Spleen (tissue), 11 donors: ENCODE measurements around the gene ARPIN. TPM values are rescaled to one million over a fixed set of nuclear protein-coding genes. Genes with fewer than 3 reads are reported as not detected.
"Not testable (repeated sequence)": the region's sequence is repeated elsewhere in the genome, so short reads cannot be mapped to it uniquely, and the experiment has no call there.

Source experiments
- DNase-seq: peaks from one replicate; pipeline ENCODE4 v3.0.0-alpha.2; 2020
- H3K27ac ChIP-seq, 8 donors: fragments of 200-600 bp; sonication (generic) in 7 of 8; 1 replicate in 4 of 8; 2 replicates in 4 of 8; pipeline versions ENCODE4 v1.5.0 to v1.8.0; 2016 to 2021; ENCODE audit warnings: inconsistent platforms in 4 of 8, mild to moderate bottlenecking in 4 of 8, moderate library complexity in 1 of 8
- H3K27me3 ChIP-seq, 7 donors: fragments of 200-600 bp; sonication (generic) in 6 of 7; replicated peaks in 1 of 7; 1 replicate in 4 of 7; 2 replicates in 3 of 7; pipeline versions ENCODE4 v1.5.0 to v1.8.0; 2016 to 2021; ENCODE audit warnings: inconsistent platforms in 3 of 7, mild to moderate bottlenecking in 1 of 7
- H3K36me3 ChIP-seq, 6 donors: fragments of 200-600 bp; sonication (generic) in 5 of 6; 1 replicate in 4 of 6; 2 replicates in 2 of 6; pipeline versions ENCODE4 v1.5.0 to v1.8.0; 2016 to 2021; ENCODE audit warnings: inconsistent platforms in 2 of 6
- H3K4me1 ChIP-seq, 6 donors: fragments of 200-600 bp; sonication (generic) in 5 of 6; 1 replicate in 3 of 6; 2 replicates in 3 of 6; pipeline versions ENCODE4 v1.5.0 to v1.8.0; 2016 to 2021; ENCODE audit warnings: inconsistent platforms in 3 of 6
- H3K4me3 ChIP-seq, 8 donors: fragments of 200-600 bp; sonication (generic) in 7 of 8; 1 replicate in 4 of 8; 2 replicates in 4 of 8; pipeline versions ENCODE4 v1.5.0 to v1.8.0; 2016 to 2021; ENCODE audit warnings: inconsistent platforms in 4 of 8, mild to moderate bottlenecking in 4 of 8, moderate library complexity in 2 of 8
- H3K9me3 ChIP-seq, 8 donors: fragments of 200-600 bp; sonication (generic) in 7 of 8; 1 replicate in 4 of 8; 2 replicates in 4 of 8; pipeline versions ENCODE4 v1.5.0 to v1.8.0; 2016 to 2021; ENCODE audit warnings: inconsistent platforms in 4 of 8
- POLR2A ChIP-seq, 3 donors: fragments of 450-650 bp; IDR thresholded peaks; one replicate each; pipeline ENCODE4 v1.5.1; 2017; ENCODE audit warnings: antibody characterized with exemption in 3 of 3, mild to moderate bottlenecking in 1 of 3
- POLR2AphosphoS5 ChIP-seq, 3 donors: sonication (generic); formaldehyde crosslinking; IDR thresholded peaks; one replicate each; pipeline ENCODE4 v1.5.1; 2017; ENCODE audit warnings: antibody characterized with exemption in 3 of 3
- WGBS, 5 donors: extraction: QIAGEN DNeasy Blood & Tissue Kit in 3 of 5; methylation state at CpG; one replicate each; pipeline versions ENCODE4 v1.1.5 to v1.1.7; 2013 to 2018; 5-methylcytosine and 5-hydroxymethylcytosine counted together
- intact Hi-C: fragments of 100-400 bp; cut with DNase I; formaldehyde crosslinking; loops from one replicate; pipeline ENCODE4 v1.15.0; 2023; ENCODE audit warnings: low total_unique reads
- polyA plus RNA-seq, 3 donors: library from polyadenylated mRNA; stranded (reverse); fragments of 200-250 nt; gene quantifications; one replicate each; pipeline ENCODE4 v1.2.1, GENCODE V29; 2013
- total RNA-seq, 7 donors: library from RNA; depleted of rRNA in 3 of 7; stranded (reverse); fragments of >200 nt in 3 of 7; fragmentation: NEBNext Ultra II Directional in 4 of 7; extraction: Animal tissue kit (Norgen Biotek cat#: 25700) in 4 of 7; gene quantifications; one replicate each; pipeline versions ENCODE4 v1.1.0 to v1.2.1, GENCODE V29; 2016 to 2021
- TF ChIP-seq, protein P1 (sequence below), 11 experiments: fragments of 200-600 bp in 7 of 11; fragments of 450-650 bp in 4 of 11; sonication (generic) in 4 of 11; IDR thresholded peaks in 8 of 11; conservative IDR thresholded peaks in 3 of 11; 1 replicate in 7 of 11; 2 replicates in 4 of 11; pipeline versions ENCODE4 v1.4.0 to v1.8.0; 2016 to 2021; ENCODE audit warnings: antibody characterized with exemption in 11 of 11, inconsistent platforms in 4 of 11, mild to moderate bottlenecking in 1 of 11
- donor health status: healthy with polysubstance abuse.
- donor health status: DM: no; HTN: no; CAD: no; lungs with moderate emphysema.
- donor health status: DM: no; HTN: no; CAD: no.
- donor health status: Bipolar disorder and iron deficiency.
- donor health status: healthy.
- donor health status: DM: no; HTN: no; CAD: no.
- donor health status: DM: yes; HTN: yes; CAD: no.

The ARPIN gene
- total and polyA plus RNA-seq, 10 donors = 2.7 to 23.1 (median 12.0) TPM

DNA sequence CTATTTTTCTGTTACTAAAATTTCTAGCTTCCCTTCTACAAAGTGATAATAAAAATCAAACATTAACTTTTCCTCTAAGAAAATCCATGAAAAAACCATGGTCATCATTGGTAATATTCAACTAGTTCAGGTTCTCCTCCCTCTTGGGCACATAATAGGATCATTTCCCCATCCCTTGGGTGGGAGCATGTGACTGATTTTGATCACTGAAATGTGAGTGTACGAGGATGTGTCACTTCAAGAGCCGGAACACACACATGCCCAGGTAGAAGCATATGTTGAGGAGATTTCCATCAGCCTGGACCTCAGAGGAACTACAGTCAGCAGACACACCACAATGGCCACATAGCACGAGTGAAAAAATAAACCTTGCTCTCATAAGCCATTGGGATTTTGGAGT lies 55.1 kb downstream of the ARPIN start:
- Histone ChIP-seq H3K36me3 (peaks cover 0 to 69% (median 21%) of the 10 kb centered on the region in 6 donors), H3K27ac (no peak overlapping the region), H3K27me3 (no peaks in the 10 kb centered on the region), H3K4me3 (no peak overlapping the region), H3K4me1 (peaks cover 0 to 25% (median 2%) of the 10 kb centered on the region in 6 donors), H3K9me3 (no peaks in the 10 kb centered on the region)
- TF ChIP-seq POLR2A (IDR thresholded peaks at IDR 0.05) = no peak
- TF ChIP-seq POLR2AphosphoS5 (IDR thresholded peaks at IDR 0.05) = no peak
- TF ChIP-seq, protein P1, sequence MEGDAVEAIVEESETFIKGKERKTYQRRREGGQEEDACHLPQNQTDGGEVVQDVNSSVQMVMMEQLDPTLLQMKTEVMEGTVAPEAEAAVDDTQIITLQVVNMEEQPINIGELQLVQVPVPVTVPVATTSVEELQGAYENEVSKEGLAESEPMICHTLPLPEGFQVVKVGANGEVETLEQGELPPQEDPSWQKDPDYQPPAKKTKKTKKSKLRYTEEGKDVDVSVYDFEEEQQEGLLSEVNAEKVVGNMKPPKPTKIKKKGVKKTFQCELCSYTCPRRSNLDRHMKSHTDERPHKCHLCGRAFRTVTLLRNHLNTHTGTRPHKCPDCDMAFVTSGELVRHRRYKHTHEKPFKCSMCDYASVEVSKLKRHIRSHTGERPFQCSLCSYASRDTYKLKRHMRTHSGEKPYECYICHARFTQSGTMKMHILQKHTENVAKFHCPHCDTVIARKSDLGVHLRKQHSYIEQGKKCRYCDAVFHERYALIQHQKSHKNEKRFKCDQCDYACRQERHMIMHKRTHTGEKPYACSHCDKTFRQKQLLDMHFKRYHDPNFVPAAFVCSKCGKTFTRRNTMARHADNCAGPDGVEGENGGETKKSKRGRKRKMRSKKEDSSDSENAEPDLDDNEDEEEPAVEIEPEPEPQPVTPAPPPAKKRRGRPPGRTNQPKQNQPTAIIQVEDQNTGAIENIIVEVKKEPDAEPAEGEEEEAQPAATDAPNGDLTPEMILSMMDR (IDR thresholded peaks at IDR 0.05 in 8 of 11, conservative IDR thresholded peaks at IDR 0.05 in 3 of 11) = no peak
- intact Hi-C loops = no loop called here
- DNase-seq = no peak
- 88 to 93% (median 91%) methylated on average over 3 of the region's 3 CpGs for WGBS, 5 donors

DNA sequence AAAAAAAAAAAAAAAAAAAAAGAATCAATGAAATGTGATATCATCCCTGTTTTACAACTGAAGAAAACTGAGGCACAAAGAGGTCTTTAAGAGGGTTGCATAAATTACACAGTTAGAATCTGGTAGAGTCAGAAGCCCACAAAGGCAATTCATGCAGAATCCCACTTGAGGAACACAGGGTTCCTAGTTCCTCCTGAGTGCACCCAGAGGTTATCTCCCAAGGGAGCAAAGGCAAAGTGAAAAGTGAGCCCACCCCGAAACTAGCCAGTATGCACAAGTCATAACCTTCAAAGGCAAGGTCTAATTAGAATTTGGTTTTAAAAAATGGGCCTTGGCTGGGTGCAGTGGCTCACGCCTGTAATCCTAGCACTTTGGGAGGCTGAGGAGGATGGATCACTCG lies 56.8 kb downstream of the ARPIN start:
- no peak for DNase-seq
- Histone ChIP-seq H3K27ac (no peak overlapping the region), H3K4me3 (no peak overlapping the region), H3K4me1 (peaks cover 0 to 30% (median 15%) of the 10 kb centered on the region in 6 donors), H3K27me3 (no peaks in the 10 kb centered on the region), H3K9me3 (no peaks in the 10 kb centered on the region), H3K36me3 (peaks cover 0 to 65% (median 21%) of the 10 kb centered on the region in 6 donors)
- TF ChIP-seq POLR2AphosphoS5 (IDR thresholded peaks at IDR 0.05) (no peak), POLR2A (IDR thresholded peaks at IDR 0.05) (no peak)
- TF ChIP-seq, protein P1 (IDR thresholded peaks at IDR 0.05 in 8 of 11, conservative IDR thresholded peaks at IDR 0.05 in 3 of 11) = no peak
- whole genome bisulfite sequencing, 5 donors = 88 to 96% (median 93%) methylated on average over 3 of the region's 3 CpGs
- intact Hi-C loops = no loop called here

DNA sequence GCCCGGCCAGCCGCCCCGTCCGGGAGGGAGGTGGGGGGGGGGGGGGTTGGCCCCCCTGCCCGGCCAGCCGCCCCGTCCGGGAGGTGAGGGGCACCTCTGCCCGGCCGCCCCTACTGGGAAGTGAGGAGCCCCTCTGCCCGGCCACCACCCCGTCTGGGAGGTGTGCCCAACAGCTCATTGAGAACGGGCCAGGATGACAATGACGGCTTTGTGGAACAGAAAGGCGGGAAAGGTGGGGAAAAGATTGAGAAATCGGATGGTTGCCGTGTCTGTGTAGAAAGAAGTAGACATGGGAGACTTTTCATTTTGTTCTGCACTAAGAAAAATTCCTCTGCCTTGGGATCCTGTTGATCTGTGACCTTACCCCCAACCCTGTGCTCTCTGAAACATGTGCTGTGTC lies 57.9 kb downstream of the ARPIN start:
- intact Hi-C loops, H3K27me3 ChIP-seq, DNase-seq, H3K4me3 ChIP-seq, H3K27ac ChIP-seq, H3K9me3 ChIP-seq: not testable (repeated sequence)
- Histone ChIP-seq H3K4me1 (peaks cover 0 to 33% (median 16%) of the 10 kb centered on the region in 6 donors), H3K36me3 (peaks cover 0 to 63% (median 12%) of the 10 kb centered on the region in 6 donors)
- 89 to 97% (median 92%) methylated on average over 7 to 11 of the region's 17 CpGs for WGBS, 5 donors

DNA sequence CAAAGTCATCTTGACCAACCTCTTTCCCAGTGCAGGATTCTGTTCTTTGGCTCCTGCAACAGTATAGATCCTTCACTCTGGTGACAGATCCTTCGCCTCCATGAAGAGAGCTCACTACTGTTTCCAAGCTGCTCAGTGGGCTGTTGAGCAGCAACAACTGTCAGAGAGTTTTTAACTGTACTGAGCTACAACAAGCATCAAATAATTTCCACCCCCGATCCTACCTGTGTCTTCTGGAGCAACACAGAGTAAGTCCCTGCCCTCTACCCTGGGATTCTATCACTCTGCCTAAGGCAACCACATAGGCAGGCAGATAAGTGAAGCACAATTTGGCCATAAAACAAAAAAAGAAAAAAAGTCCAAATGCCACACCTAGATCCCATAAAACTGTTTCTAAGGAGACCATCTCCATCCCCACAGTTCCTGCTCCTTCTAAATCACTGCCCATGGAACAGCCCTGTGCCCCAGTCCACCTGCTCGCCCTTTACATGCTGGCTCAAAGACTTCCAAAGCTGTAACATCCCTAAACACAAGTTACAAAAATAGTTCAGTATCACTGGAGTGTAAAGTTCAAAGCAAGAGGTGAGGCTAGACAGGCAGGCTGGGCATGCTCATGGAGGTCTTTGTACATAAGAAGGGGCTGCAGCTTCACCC lies 60.3 kb downstream of the ARPIN start:
- H3K36me3 ChIP-seq = peaks cover 0 to 60% (median 15%) of the 10 kb centered on the region in 6 donors
- H3K27me3 ChIP-seq = no peaks in the 10 kb centered on the region
- WGBS, 5 donors = 94 to 97% (median 95%) methylated on average over 3 of the region's 3 CpGs
- H3K4me1 ChIP-seq = peaks cover 0 to 54% (median 22%) of the 10 kb centered on the region in 6 donors
- H3K9me3 ChIP-seq = no peaks in the 10 kb centered on the region
- intact Hi-C loops = no loop called here
- no peak for DNase-seq
- peak overlapping the region in 3 of 8 donors; percentile 32 to 72 (median 60) for H3K27ac ChIP-seq
- no peak overlapping the region for H3K4me3 ChIP-seq
- TF ChIP-seq, protein P1 (IDR thresholded peaks at IDR 0.05 in 8 of 11, conservative IDR thresholded peaks at IDR 0.05 in 3 of 11) = no peak
- TF ChIP-seq POLR2A (IDR thresholded peaks at IDR 0.05) (no peak), POLR2AphosphoS5 (IDR thresholded peaks at IDR 0.05) (no peak)
